ENCODE results near the gene MXRA7. TPM values are rescaled to one million over a fixed set of nuclear protein-coding genes. Genes with fewer than 3 reads are reported as not detected.

The MXRA7 gene
- total and polyA plus RNA-seq, 2 donors (not counting 3 experiments of a cell fraction or from before 2014, with no cell fraction given) = 49.5 to 95.8 TPM

GRCh38 chr17:76676629-76677028, 34.1 kb downstream of the MXRA7 start:
- H3K27me3 ChIP-seq (ENCODE audit: control insufficient read depth in 2 of 2, insufficient read depth in 2 of 2, low read length in 2 of 2) = no peaks in the 10 kb centered on the region
- no peak overlapping the region for H3K4me2 ChIP-seq (ENCODE audit: insufficient read depth, low read length)
- H3K9me3 ChIP-seq (replicated peaks; ENCODE audit: control insufficient read depth, insufficient read depth, low read length) = no peaks in the 10 kb centered on the region
- dilution Hi-C loops (cut with MboI; ENCODE audit: extremely low pct_ligation_motif_present, low sequenced_read_pairs) = no loop called here
- intact Hi-C loops (cut with micrococcal nuclease) = no loop called here
- DNase-seq (ENCODE audit: low read depth, low spot score) (no peak), FAIRE-seq (no peak)
- ChIA-PET CTCF (no interaction called here), POLR2A (no interaction called here)
- BruUV-seq (replicated peaks) = no TSS peak
- H2AFZ ChIP-seq (ENCODE audit: low read depth, low read length) = no peak overlapping the region
- no peak overlapping the region for H3K9ac ChIP-seq (replicated peaks; ENCODE audit: extremely low read depth, insufficient read depth, low read length)
- no peaks in the 10 kb centered on the region for H3K36me3 ChIP-seq (ENCODE audit: control insufficient read depth in 2 of 2, extremely low read depth in 1 of 2, insufficient read depth in 2 of 2, low read length in 2 of 2)
- H3K27ac ChIP-seq (ENCODE audit: insufficient read depth, low read depth, low read length) = no peak overlapping the region
- no peaks in the 10 kb centered on the region for H4K20me1 ChIP-seq (replicated peaks; ENCODE audit: control insufficient read depth, extremely low read depth, insufficient read depth, low read length)
- no peak overlapping the region for H3K4me3 ChIP-seq (replicated peaks in 1 of 3; ENCODE audit: insufficient read depth in 1 of 3, low read depth in 1 of 3, low read length in 3 of 3)
- H3K4me1 ChIP-seq (ENCODE audit: control insufficient read depth, extremely low read depth, insufficient read depth, low read length) = peaks cover 2% of the 10 kb centered on the region
- no peak for TF ChIP-seq MYC (IDR thresholded peaks at IDR 0.05; ENCODE audit: low read depth, low read length)
- TF ChIP-seq POLR2A (IDR thresholded peaks at IDR 0.05; ENCODE audit: low read depth, low read length) = no peak
- TF ChIP-seq FOS (IDR thresholded peaks at IDR 0.05; ENCODE audit: borderline replicate concordance, insufficient read depth, low read length) = no peak
- TF ChIP-seq GATA2 (IDR thresholded peaks at IDR 0.05; ENCODE audit: insufficient read depth, insufficient read length, low read depth, low read length) = no peak
- TF ChIP-seq EZH2 (IDR thresholded peaks at IDR 0.05; ENCODE audit: borderline replicate concordance, low read depth, low read length, severe bottlenecking) = no peak
- no peak for TF ChIP-seq MAX (IDR thresholded peaks at IDR 0.05; ENCODE audit: insufficient read depth, insufficient read length)
- TF ChIP-seq POLR2AphosphoS5 (IDR thresholded peaks at IDR 0.05; ENCODE audit: insufficient read depth, low read depth, low read length) = no peak
- TF ChIP-seq CTCF (IDR thresholded peaks at IDR 0.05; ENCODE audit: extremely low read depth in 1 of 2, insufficient read depth in 1 of 2, low read depth in 1 of 2, low read length in 2 of 2) = no peak
- TF ChIP-seq JUN (IDR thresholded peaks at IDR 0.05; ENCODE audit: borderline replicate concordance, insufficient read depth, insufficient read length, low read depth) = no peak
- no peaks in the 10 kb centered on the region for H3K79me2 ChIP-seq (ENCODE audit: control insufficient read depth, insufficient read depth, low read length)
- H3K9me1 ChIP-seq (replicated peaks; ENCODE audit: control insufficient read depth, extremely low read depth, insufficient read depth, low read length) = no peaks in the 10 kb centered on the region
